GM12891 (cell line): Measurements from ENCODE around the gene ZFP36L2.

ENCODE experiments used
- DNase-seq: peaks from one replicate; pipeline ENCODE4 v3.0.0; 2011; ENCODE audit warnings: low spot score; ENCODE audit not compliant: insufficient read length
- FAIRE-seq: peaks from 2 replicates; lab custom pipeline; 2011; peaks lifted over from hg19 to GRCh38; lab: Jason Lieb, UNC
- PAX5 ChIP-seq: IDR thresholded peaks from 2 replicates; pipeline ENCODE4 v1.6.1; 2011; ENCODE audit warnings: low read length, moderate library complexity, mild to moderate bottlenecking; ENCODE audit not compliant: insufficient read depth, severe bottlenecking
- POLR2A ChIP-seq: IDR thresholded peaks from 2 replicates; pipeline ENCODE4 v1.6.1; 2011; ENCODE audit warnings: low read depth, low read length, control low read depth
- POLR2AphosphoS5 ChIP-seq: IDR thresholded peaks from 2 replicates; pipeline ENCODE4 v1.6.1; 2011; ENCODE audit warnings: low read depth, low read length, control low read depth
- POU2F2 ChIP-seq: IDR thresholded peaks from 2 replicates; pipeline ENCODE4 v1.6.1; 2011; ENCODE audit warnings: low read depth, mild to moderate bottlenecking, control low read depth, low read length, moderate library complexity
- SPI1 ChIP-seq: IDR thresholded peaks from 2 replicates; pipeline ENCODE4 v1.6.1; 2011; ENCODE audit warnings: low read depth, low read length, control low read depth
- TAF1 ChIP-seq: IDR thresholded peaks from 2 replicates; pipeline ENCODE4 v1.6.1; 2011; ENCODE audit warnings: low read depth, low read length, control low read depth

The ZFP36L2 gene

DNA sequence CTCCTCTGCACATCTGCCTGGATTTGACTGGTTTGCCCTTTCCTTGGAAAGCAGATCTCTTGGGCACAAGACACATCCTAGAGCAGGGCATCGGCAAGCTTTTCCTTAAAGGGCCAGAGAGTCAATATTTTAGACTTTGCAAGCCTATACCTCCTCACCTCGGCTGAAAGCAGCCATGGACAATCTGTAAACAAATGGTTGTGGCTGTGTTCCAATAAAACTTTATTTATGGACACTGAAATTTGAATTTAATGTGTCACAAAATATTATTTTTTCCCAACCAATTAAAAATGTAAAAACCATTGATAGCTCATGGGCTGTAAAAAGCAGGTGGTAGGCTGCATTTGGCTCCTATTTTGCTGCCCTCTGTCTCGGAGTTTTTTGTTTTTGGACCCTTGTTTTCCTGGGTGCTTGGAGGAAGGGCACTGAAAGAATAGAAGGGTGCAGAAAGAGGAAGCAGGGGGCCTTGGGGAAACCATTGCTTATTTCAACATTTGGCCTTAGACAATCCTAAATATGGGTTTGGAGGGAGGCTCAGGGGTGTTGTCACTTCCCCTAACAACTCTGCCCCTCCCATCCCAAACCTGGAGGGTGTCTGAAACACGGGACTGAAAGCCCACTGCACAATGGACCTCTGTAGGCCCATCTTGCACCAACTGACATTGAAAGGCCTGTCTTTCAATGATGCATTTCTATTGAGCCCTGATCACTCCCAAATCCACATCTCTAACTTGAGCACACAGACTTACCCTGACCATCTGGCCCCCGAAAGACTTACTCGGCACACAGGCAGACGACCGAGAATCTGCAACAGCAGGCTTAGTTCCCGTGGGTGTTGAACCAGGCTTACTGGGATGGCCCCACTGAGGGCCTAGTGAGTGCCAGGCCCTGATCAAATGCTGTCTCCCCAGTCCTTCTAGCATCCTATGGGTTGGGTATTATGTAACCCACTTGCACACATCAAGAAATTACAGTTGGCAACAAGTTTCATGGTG, 7.1 kb upstream of the ZFP36L2 start:
- DNase-seq (no peak), FAIRE-seq (no peak)
- TF ChIP-seq SPI1 (peak; percentile 51; the same call in 1 of the 2 replicates), PAX5 (no peak)

DNA sequence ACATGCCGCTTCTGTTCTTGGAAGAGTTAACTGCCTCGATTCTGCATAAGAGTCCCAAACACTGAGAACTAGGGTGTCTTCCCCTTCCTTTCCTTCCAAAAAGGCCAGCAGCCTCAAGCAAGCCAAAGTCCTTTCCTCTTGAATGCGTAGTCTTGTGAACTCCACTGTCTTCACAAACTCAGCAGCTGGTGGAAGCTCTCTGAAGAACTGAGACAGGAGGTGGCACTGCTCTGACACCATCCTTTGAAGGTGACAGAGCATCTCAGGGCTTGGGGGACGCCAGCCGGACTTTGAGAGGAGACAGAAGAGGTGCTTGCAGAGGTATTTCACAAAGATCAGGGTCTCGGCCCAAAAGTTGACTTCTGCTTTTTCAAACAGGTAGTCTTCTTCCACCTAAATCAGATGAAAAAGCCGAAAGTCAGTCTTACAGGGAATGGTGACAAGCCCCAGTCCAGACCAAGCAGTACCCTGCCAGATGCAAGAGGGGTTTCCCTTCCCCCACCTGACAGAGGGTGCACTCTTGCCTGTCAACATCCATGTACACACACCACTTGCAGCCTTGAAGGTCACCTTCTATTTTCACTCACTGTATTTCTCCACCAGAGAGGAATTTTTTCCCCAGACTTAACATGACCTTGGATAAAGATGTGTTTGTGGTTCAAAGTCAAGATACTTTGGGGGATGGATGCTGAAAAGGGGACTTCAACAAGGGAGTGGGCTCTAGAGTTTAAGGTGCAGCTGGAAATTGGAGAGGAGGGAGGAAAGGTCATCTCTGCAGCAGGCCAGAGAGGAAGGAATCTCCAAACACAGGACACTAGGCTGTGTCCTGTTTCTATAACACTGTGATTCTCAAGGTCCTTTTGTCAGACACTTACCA, 4.8 kb upstream of the ZFP36L2 start:
- FAIRE-seq (no peak), DNase-seq (no peak)
- TF ChIP-seq POU2F2 = no peak
- TF ChIP-seq SPI1 = 0 out of 2 replicates have a peak, but pooled peaks have one; percentile 3

DNA sequence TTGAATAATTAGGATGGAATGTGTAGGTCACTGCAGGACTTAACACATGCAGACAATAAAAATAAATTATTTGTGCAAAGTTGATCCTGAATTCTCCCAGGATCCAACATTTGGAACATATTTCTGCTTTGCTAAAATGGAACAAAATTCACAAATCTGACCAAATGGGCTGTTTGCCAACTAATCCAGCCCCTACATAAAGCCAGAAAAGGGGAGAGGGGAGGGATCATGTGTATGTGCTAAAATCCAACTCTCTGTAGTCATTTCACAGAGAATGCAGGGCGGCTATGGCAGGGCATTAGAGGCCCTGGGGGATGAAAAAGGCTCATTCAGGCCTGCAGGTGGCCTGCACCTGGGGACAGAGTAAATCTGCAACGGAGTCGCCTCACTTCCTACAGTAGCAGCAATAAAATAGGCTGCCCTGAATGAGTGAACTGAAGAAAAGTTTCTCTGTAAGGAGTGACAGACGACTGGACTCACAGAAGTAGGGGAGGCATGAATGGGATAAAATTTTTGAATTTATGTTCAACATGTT, 4.0 kb upstream of the ZFP36L2 start:
- TF ChIP-seq SPI1 (no peak), TAF1 (no peak), POLR2AphosphoS5 (no peak), PAX5 (no peak), POLR2A (no peak), POU2F2 (no peak)
- no peak for FAIRE-seq
- no peak for DNase-seq

DNA sequence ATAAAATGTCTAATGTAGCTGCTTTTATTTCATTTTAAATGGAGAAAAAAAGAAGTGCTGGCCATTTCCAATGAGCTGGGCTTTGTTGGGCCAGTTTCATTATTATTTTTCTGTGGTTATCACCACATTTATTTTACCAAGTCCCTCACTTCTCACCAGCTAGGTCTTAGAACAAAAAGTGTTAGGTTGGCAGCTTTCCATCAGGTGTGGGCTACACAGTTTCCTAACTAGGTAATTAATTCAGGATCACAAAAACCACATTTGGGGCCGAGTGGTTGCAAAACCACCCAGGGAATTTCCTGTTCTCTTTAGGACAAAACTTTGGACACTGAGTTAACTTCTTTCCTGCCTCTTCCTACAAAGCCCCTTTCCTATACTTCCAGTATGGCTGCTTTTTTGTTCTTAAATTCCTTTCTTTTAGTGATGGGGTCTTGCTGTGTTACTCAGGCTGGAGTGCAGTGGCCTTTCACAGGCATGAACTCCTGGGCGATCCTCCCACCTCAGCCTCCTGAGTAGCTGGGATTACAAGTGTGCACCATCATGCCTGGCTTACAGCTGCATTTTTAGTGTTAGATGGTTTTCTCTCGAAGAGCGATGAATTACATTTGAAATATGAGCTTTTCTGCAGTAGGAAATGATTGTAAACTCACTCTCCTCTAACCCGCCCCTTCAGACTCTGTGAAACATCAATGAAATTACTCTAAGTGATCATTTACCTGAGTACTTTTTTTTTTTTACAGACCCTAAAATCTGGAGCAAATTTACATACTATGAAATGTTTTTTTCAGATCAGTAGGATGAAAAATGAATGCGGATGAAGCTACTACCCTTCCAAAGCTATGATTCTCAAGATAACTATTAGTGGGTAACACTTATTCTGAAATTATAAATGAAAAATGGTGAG, 2.6 kb upstream of the ZFP36L2 start:
- DNase-seq (no peak), FAIRE-seq (peak; percentile 13)
- no peak for TF ChIP-seq POLR2AphosphoS5
- no peak for TF ChIP-seq POLR2A
- no peak for TF ChIP-seq SPI1
- TF ChIP-seq PAX5 = no peak
- no peak for TF ChIP-seq POU2F2
- TF ChIP-seq TAF1 = no peak

DNA sequence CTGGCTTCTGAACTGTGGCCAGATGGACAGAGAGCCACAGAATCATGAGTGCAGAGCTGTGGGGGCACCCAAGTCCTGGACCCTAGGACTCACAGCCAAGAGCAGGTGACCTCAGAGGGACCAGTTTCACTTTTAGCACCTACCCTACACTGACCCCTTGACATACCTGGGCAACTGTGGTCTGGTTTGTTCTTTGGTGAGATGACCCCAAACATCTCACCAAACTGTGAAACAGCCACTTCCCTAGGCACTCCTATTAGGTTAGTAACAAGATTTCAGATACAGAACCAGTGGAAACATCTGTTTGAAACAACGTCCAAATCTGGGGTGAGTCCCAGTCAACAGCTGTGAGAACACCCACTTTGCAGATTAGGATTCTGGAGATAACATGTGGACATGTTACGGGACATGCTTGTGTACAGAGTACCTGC, 1.9 kb upstream of the ZFP36L2 start:
- DNase-seq = no peak
- TF ChIP-seq SPI1 (0 out of 2 replicates have a peak, but pooled peaks have one; percentile 24), POLR2A (no peak)
- peak; percentile 33 for FAIRE-seq

DNA sequence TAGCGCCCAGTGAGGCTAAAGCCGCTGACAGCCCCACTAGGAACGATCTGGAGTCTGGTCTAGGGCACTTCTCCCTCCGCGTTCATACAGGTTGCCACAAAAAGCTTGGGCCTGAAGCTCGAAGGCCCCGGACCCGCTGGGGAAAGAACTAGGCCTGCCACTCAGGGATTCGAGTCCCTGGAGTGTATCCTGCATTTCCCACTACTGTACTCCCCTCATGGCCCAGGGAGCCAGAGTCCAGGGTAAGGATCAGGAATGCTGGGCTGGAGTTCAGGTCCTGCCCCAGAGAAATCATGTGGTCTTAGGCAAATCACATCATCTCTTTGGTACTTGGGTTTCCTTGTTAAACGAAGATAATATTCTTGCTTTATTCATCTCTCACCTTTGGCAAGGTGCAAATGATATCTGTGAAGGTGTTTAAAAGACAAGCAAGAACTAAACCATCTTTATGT, 1.4 kb upstream of the ZFP36L2 start:
- TF ChIP-seq SPI1 = no peak
- no peak for TF ChIP-seq POLR2AphosphoS5
- no peak for TF ChIP-seq PAX5
- TF ChIP-seq POU2F2 = no peak
- TF ChIP-seq POLR2A = no peak
- TF ChIP-seq TAF1 = no peak
- DNase-seq (no peak), FAIRE-seq (no peak)

DNA sequence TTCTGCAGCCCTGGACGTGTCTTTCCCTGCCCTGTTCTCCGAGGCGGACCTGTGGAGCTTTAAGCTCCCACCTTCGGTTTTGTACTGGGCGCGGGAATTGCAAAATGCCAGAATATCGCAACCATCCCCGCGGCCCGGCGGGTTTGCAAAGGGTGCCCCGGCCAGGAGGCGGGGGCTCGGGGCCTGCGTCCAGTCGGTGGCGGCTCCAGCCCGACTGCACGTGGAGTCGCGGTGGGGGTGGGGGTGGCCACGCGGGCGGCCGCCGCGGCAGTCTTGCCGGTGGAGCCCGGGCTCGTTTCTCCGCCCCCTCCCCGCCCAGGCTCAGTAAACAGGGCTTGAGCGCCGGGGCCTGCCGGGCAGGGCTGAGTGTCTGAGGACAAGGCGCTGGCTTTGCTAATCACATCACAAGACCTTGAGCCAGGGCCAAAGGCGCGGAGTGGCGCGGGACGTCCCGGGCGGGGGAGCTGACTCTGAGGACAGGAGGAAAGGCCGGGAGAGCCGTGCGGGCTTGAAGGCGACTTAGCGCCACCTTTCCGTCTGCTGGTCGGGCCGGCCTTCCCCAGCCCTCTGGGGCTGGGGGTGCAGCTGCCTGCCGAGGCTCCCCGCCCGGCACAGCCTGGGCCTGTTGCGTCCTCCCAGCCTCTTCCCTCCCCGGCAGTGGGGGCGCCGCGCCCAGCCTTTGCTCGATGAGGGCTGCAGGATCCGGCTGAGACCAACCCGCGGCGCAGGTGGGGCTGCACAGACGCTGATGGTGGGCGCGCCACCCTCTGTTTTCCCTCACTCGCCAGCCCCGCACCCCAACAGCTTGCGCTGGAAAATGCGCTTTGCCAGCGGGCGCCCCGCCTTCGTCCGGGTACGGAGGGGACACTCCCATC, 786 bp upstream of the ZFP36L2 start:
- no peak for DNase-seq
- 0 out of 2 replicates have a peak, but pooled peaks have one; percentile 41 for TF ChIP-seq POLR2A
- no peak for TF ChIP-seq TAF1
- peak; percentile 72 for FAIRE-seq

DNA sequence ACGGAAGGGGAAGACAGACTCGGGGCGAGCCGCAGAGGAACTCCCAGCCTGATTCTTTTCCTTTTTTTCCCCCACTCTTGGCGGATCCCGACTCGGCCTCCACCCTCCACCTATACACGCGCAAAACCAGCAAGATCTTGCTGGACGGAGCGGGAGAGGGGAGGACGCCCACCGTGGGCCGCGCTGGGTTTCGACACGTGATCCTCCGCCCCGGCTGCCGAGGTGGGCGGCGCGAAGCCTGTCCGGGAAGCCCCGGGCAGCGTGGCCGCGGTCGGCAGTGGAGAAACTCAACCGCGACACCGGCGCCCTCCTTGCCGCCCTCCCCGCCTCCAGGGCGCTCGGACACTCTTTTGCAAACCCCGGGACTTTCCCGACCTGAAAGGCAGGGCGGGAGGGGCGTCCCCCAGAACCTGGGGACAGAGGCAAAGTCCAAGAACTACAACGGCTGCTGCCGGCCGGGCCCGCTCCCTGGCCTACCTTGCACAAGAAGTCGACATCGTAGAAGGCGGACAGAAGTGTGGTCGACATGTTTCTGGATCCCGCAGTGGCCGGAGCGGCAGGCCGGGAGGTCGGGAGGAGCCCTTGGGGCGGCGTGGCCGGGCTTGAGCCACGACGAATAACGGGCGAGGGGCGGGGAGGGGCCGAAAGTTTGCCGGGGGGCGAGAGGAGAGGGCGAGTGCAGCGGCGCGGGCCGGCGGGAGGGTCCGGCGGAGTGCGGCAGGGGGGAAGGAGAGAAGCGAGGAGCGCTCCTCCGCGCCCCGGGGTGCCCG, 433 bp downstream of the ZFP36L2 start:
- DNase-seq = no peak
- peak; percentile 66 for FAIRE-seq
- TF ChIP-seq PAX5 (no peak), POLR2AphosphoS5 (peak; percentile 91), POU2F2 (peak; percentile 17; the same call in 1 of the 2 replicates), TAF1 (peak; percentile 45), SPI1 (no peak; the same call in 1 of the 2 replicates)
